Endothelial cell of umbilical vein (primary cell): ENCODE results near the gene PKN2. TPM values are rescaled to one million over a fixed set of nuclear protein-coding genes. Genes with fewer than 3 reads are reported as not detected.

Experiments used
- BruUV-seq: library from RNA; stranded (reverse); fragments of 400-500 nt; replicated peaks from 2 replicates; lab custom pipeline; 2021; lab: Mats Ljungman, UMichigan
- CTCF ChIA-PET: fragments of 300-600, 350-600 bp; sonication (Branson Sonifier 250); formaldehyde crosslinking; loops from one replicate; lab custom pipeline; 2021; ENCODE audit warnings: antibody characterized with exemption, inconsistent platforms; lab: Charles Lee
- POLR2A ChIA-PET: fragments of 300-600, 350-600 bp; sonication (Branson Sonifier 250); formaldehyde crosslinking; loops from one replicate; lab custom pipeline; 2021; ENCODE audit warnings: antibody characterized with exemption, inconsistent platforms; lab: Charles Lee
- DNase-seq: peaks from one replicate; pipeline ENCODE4 v3.0.0-alpha.2; 2011; ENCODE audit warnings: low read depth, low spot score
- FAIRE-seq: peaks from 2 replicates; lab custom pipeline; 2011; peaks lifted over from hg19 to GRCh38; lab: Jason Lieb, UNC
- H2AFZ ChIP-seq: 2 replicates; pipeline ENCODE4 v1.6.0; 2012; ENCODE audit warnings: low read depth, low read length, control low read depth, inconsistent platforms
- H3K27ac ChIP-seq: 2 replicates; pipeline ENCODE4 v1.5.1; 2011; ENCODE audit warnings: low read depth, mild to moderate bottlenecking, control low read depth, low read length, moderate library complexity; ENCODE audit not compliant: insufficient read depth
- H3K27me3 ChIP-seq, 2 experiments: 2 replicates each; pipeline versions ENCODE4 v1.6.0 to v1.6.1; 2011; ENCODE audit warnings: low read length in 2 of 2, mixed read lengths in 1 of 2; ENCODE audit not compliant: control insufficient read depth in 2 of 2, insufficient read depth in 2 of 2
- H3K36me3 ChIP-seq, 2 experiments: 2 replicates in 1 of 2; 3 replicates in 1 of 2; pipeline ENCODE4 v1.5.1; 2011; ENCODE audit warnings: low read length in 2 of 2, mild to moderate bottlenecking in 1 of 2, moderate library complexity in 1 of 2; ENCODE audit not compliant: control insufficient read depth in 2 of 2, insufficient read depth in 2 of 2; ENCODE audit errors: extremely low read depth in 1 of 2
- H3K4me1 ChIP-seq: 3 replicates; pipeline ENCODE4 v1.5.1; 2011; ENCODE audit warnings: mild to moderate bottlenecking, low read length; ENCODE audit not compliant: control insufficient read depth, insufficient read depth; ENCODE audit errors: extremely low read depth
- H3K4me2 ChIP-seq: 2 replicates; pipeline ENCODE4 v1.6.1; 2011; ENCODE audit warnings: low read length, control low read depth, mixed read lengths; ENCODE audit not compliant: insufficient read depth
- H3K4me3 ChIP-seq, 3 experiments: fragments of 200-600 bp in 1 of 3; sonication (generic), shearing (Covaris generic) in 1 of 3; replicated peaks in 1 of 3; 2 replicates each; pipeline ENCODE4 v1.5.1; 2011 to 2016; ENCODE audit warnings: control low read depth in 3 of 3, low read length in 3 of 3, mild to moderate bottlenecking in 2 of 3, inconsistent platforms in 1 of 3, low read depth in 1 of 3, moderate library complexity in 1 of 3; ENCODE audit not compliant: insufficient read depth in 1 of 3
- H3K79me2 ChIP-seq: 2 replicates; pipeline ENCODE4 v1.6.0; 2012; ENCODE audit warnings: low read length, inconsistent platforms; ENCODE audit not compliant: control insufficient read depth, insufficient read depth
- H3K9ac ChIP-seq: replicated peaks from 2 replicates; pipeline ENCODE3; 2011; ENCODE audit warnings: low read length, control low read depth; ENCODE audit not compliant: insufficient read depth; ENCODE audit errors: extremely low read depth
- H3K9me1 ChIP-seq: replicated peaks from 3 replicates; pipeline ENCODE4 v1.6.0; 2011; ENCODE audit warnings: mild to moderate bottlenecking, low read length; ENCODE audit not compliant: control insufficient read depth, insufficient read depth; ENCODE audit errors: extremely low read depth
- H3K9me3 ChIP-seq: replicated peaks from 2 replicates; pipeline ENCODE4 v1.5.1; 2012; ENCODE audit warnings: low read length, inconsistent platforms; ENCODE audit not compliant: control insufficient read depth, insufficient read depth
- H4K20me1 ChIP-seq: replicated peaks from 2 replicates; pipeline ENCODE3; 2011; ENCODE audit warnings: mild to moderate bottlenecking, low read length; ENCODE audit not compliant: control insufficient read depth, insufficient read depth; ENCODE audit errors: extremely low read depth
- EZH2 ChIP-seq: IDR thresholded peaks from 2 replicates; pipeline ENCODE4 v1.6.1; 2012; ENCODE audit warnings: borderline replicate concordance, low read depth, mild to moderate bottlenecking, moderate library complexity, low read length, inconsistent platforms; ENCODE audit not compliant: severe bottlenecking
- FOS ChIP-seq: IDR thresholded peaks from 2 replicates; pipeline ENCODE4 v1.6.1; 2011; ENCODE audit warnings: mild to moderate bottlenecking, low read length, moderate library complexity, borderline replicate concordance; ENCODE audit not compliant: insufficient read depth
- GATA2 ChIP-seq: IDR thresholded peaks from 2 replicates; pipeline ENCODE4 v1.7.0; 2011; ENCODE audit warnings: low read depth, mild to moderate bottlenecking, moderate library complexity, mixed read lengths, low read length; ENCODE audit not compliant: insufficient read length, insufficient read depth
- JUN ChIP-seq: IDR thresholded peaks from 2 replicates; pipeline ENCODE4 v1.6.1; 2011; ENCODE audit warnings: borderline replicate concordance, low read depth; ENCODE audit not compliant: insufficient read length, insufficient read depth
- MAX ChIP-seq: IDR thresholded peaks from 2 replicates; pipeline ENCODE4 v1.6.1; 2011; ENCODE audit not compliant: insufficient read depth, insufficient read length
- MYC ChIP-seq: IDR thresholded peaks from one replicate; pipeline ENCODE4 v1.6.1; 2011; ENCODE audit warnings: mild to moderate bottlenecking, low read depth, low read length
- POLR2A ChIP-seq: IDR thresholded peaks from 2 replicates; pipeline ENCODE4 v1.6.1; 2012; ENCODE audit warnings: low read depth, mild to moderate bottlenecking, control low read depth, low read length
- POLR2AphosphoS5 ChIP-seq: IDR thresholded peaks from 2 replicates; pipeline ENCODE4 v1.6.1; 2012; ENCODE audit warnings: low read depth, mild to moderate bottlenecking, control low read depth, low read length, moderate library complexity; ENCODE audit not compliant: insufficient read depth
- dilution Hi-C: fragments of 300-500 bp; cut with MboI; formaldehyde crosslinking; loops from one replicate; pipeline ENCODE4 v1.15.0; 2019; ENCODE audit warnings: low sequenced_read_pairs; ENCODE audit not compliant: extremely low pct_ligation_motif_present
- intact Hi-C: fragments of 100-400 bp; cut with micrococcal nuclease; formaldehyde crosslinking; loops from one replicate; pipeline ENCODE4 v1.10.0; 2022
- polyA plus RNA-seq, 4 experiments: library from polyadenylated mRNA; depleted of rRNA in 3 of 4; stranded (reverse) in 3 of 4; unstranded in 1 of 4; fragments of >200 nt; gene quantifications; 2 replicates each; pipeline versions ENCODE4 v1.2.1 to v1.2.3, GENCODE V29; 2011 to 2012; ENCODE audit warnings: missing spikeins in 1 of 4
- total RNA-seq: library from RNA; stranded (reverse); gene quantifications from 2 replicates; pipeline ENCODE4 v1.2.3, GENCODE V29; 2021
- TF ChIP-seq, protein P1 (sequence below), 2 donors: IDR thresholded peaks; 1 replicate in 1 of 2; 2 replicates in 1 of 2; pipeline ENCODE4 v1.5.1; 2011; ENCODE audit warnings: low read length in 2 of 2, mild to moderate bottlenecking in 2 of 2, moderate library complexity in 2 of 2, control low read depth in 1 of 2, inconsistent platforms in 1 of 2, low read depth in 1 of 2; ENCODE audit not compliant: insufficient read depth in 1 of 2; ENCODE audit errors: extremely low read depth in 1 of 2

Gene PKN2
- total and polyA plus RNA-seq, 2 donors (not counting 3 experiments of a cell fraction or from before 2014, with no cell fraction given), result 11.5 to 47.3 TPM

- Histone ChIP-seq H3K36me3 (peaks cover 0 to 2% of the 10 kb centered on the region in 2 experiments), H3K79me2 (peaks cover 78% of the 10 kb centered on the region), H3K4me3 (no peak overlapping the region), H3K9me3 (no peaks in the 10 kb centered on the region), H2AFZ (no peak overlapping the region), H3K27ac (no peak overlapping the region), H3K4me2 (no peak overlapping the region), H3K27me3 (no peaks in the 10 kb centered on the region), H3K9me1 (no peaks in the 10 kb centered on the region), H3K4me1 (peaks cover 7% of the 10 kb centered on the region), H4K20me1 (peaks cover 3% of the 10 kb centered on the region), H3K9ac (no peak overlapping the region)
- ChIA-PET CTCF (no interaction called here), POLR2A (no interaction called here)
- no TSS peak for BruUV-seq
- TF ChIP-seq, protein P1, sequence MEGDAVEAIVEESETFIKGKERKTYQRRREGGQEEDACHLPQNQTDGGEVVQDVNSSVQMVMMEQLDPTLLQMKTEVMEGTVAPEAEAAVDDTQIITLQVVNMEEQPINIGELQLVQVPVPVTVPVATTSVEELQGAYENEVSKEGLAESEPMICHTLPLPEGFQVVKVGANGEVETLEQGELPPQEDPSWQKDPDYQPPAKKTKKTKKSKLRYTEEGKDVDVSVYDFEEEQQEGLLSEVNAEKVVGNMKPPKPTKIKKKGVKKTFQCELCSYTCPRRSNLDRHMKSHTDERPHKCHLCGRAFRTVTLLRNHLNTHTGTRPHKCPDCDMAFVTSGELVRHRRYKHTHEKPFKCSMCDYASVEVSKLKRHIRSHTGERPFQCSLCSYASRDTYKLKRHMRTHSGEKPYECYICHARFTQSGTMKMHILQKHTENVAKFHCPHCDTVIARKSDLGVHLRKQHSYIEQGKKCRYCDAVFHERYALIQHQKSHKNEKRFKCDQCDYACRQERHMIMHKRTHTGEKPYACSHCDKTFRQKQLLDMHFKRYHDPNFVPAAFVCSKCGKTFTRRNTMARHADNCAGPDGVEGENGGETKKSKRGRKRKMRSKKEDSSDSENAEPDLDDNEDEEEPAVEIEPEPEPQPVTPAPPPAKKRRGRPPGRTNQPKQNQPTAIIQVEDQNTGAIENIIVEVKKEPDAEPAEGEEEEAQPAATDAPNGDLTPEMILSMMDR (IDR thresholded peaks at IDR 0.05; ENCODE audit: extremely low read depth in 1 of 2, insufficient read depth in 1 of 2, low read depth in 1 of 2, low read length in 2 of 2), result no peak
- intact Hi-C loops (no loop called here), dilution Hi-C loops (no loop called here)
- FAIRE-seq (no peak), DNase-seq (no peak)
Observed at GRCh38 chr1:88730132-88730675, 46.1 kb downstream of the PKN2 start.

DNA sequence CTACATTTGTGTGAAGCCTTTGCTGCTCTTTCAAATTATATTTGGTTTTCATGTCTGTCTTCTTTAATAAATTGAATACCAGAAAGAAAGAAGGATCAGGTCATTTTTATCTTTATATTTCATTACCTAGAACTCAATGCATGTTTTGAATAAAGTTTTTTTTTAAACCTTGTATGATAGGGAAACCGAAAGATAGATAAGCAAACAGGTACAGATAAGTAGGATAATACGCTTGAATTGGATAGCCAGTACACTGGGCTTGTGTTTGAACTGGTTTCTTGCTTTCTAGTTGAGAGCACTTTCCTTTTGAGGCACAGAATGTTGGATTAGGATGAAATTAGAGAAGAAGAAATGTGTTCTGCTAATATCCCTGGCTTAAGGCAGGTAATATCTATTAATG, 46.9 kb downstream of the PKN2 start:
- Histone ChIP-seq H4K20me1 (peaks cover 2% of the 10 kb centered on the region), H3K9ac (no peak overlapping the region), H3K27ac (no peak overlapping the region), H3K36me3 (peaks cover 0 to 2% of the 10 kb centered on the region in 2 experiments), H3K4me1 (peaks cover 7% of the 10 kb centered on the region), H3K79me2 (peaks cover 77% of the 10 kb centered on the region), H3K9me1 (no peaks in the 10 kb centered on the region), H3K27me3 (no peaks in the 10 kb centered on the region), H3K4me2 (no peak overlapping the region), H3K9me3 (no peaks in the 10 kb centered on the region), H3K4me3 (no peak overlapping the region), H2AFZ (no peak overlapping the region)
- ChIA-PET CTCF (interaction anchor here (0.8 to 1.2 kb wide), 3 partner anchors 20 to 75 kb away, joined by 3 to 14 read pairs (median 3); no protein-coding TSS in a partner anchor), POLR2A (no interaction called here)
- FAIRE-seq (no peak), DNase-seq (no peak)
- intact Hi-C loops (no loop called here), dilution Hi-C loops (no loop called here)
- no TSS peak for BruUV-seq
- TF ChIP-seq POLR2A, result no peak
- TF ChIP-seq, protein P1 (IDR thresholded peaks at IDR 0.05; ENCODE audit: extremely low read depth in 1 of 2, insufficient read depth in 1 of 2, low read depth in 1 of 2, low read length in 2 of 2), result no peak
- no peak for TF ChIP-seq POLR2AphosphoS5
- no peak for TF ChIP-seq GATA2
- no peak for TF ChIP-seq FOS
- no peak for TF ChIP-seq MYC
- TF ChIP-seq JUN, result no peak
- no peak for TF ChIP-seq EZH2
- no peak for TF ChIP-seq MAX
